K562 (cell line): ENCODE results near the gene ANKRD13B. TPM values are rescaled to one million over a fixed set of nuclear protein-coding genes. Genes with fewer than 3 reads are reported as not detected.

Experiments
- CBFA2T2 ChIP-seq: fragments of 450-650 bp; conservative IDR thresholded peaks from 2 replicates; pipeline ENCODE4 v1.6.1; 2017; ENCODE audit warnings: mild to moderate bottlenecking
- CHD2 ChIP-seq: IDR thresholded peaks from 2 replicates; pipeline ENCODE4 v1.6.1; 2011; ENCODE audit warnings: low read depth, low read length
- GABPB2 ChIP-seq: fragments of 250-450 bp; sonication (Bioruptor Pico); conservative IDR thresholded peaks from 2 replicates; pipeline ENCODE4 v1.5.1; 2021; ENCODE audit warnings: mild to moderate bottlenecking
- HMG20B ChIP-seq: fragments of 250-450 bp; sonication (Bioruptor Pico); IDR thresholded peaks from 2 replicates; pipeline ENCODE4 v1.5.0; 2021; ENCODE audit warnings: mild to moderate bottlenecking
- KLF6 ChIP-seq: fragments of 250-450 bp; sonication (Bioruptor Pico); IDR thresholded peaks from 2 replicates; pipeline ENCODE4 v1.4.0; 2020; ENCODE audit warnings: mild to moderate bottlenecking, moderate library complexity, borderline replicate concordance
- RHOXF2B ChIP-seq: fragments of 250-450 bp; sonication (Bioruptor Pico); conservative IDR thresholded peaks from 2 replicates; pipeline ENCODE4 v1.5.1; 2021
- TAL1 ChIP-seq: fragments of 450-650 bp; IDR thresholded peaks from 2 replicates; pipeline ENCODE4 v1.6.1; 2016; ENCODE audit warnings: mild to moderate bottlenecking
- XRCC3 ChIP-seq: fragments of 450-650 bp; IDR thresholded peaks from 2 replicates; pipeline ENCODE4 v1.6.1; 2017; ENCODE audit warnings: mild to moderate bottlenecking, moderate library complexity
- ZBTB1 ChIP-seq: sonication (generic); formaldehyde crosslinking; IDR thresholded peaks from 2 replicates; pipeline ENCODE4 v1.8.1; 2023; ENCODE audit warnings: missing genetic modification reagents, low read depth, mild to moderate bottlenecking, borderline replicate concordance
- ZBTB9 ChIP-seq: fragments of 450-650 bp; formaldehyde crosslinking; IDR thresholded peaks from 2 replicates; pipeline ENCODE4 v1.4.0; 2020; ENCODE audit warnings: mild to moderate bottlenecking, moderate library complexity
- ZNF512 ChIP-seq: IDR thresholded peaks from 2 replicates; pipeline ENCODE4 v1.6.1; 2016; ENCODE audit warnings: missing genetic modification characterization, missing compliant biosample characterization
- ZNF707 ChIP-seq: fragments of 250-450 bp; sonication (Bioruptor Pico); conservative IDR thresholded peaks from 2 replicates; pipeline ENCODE4 v1.8.0; 2022; ENCODE audit warnings: inconsistent platforms, mild to moderate bottlenecking, moderate library complexity
- ZNF75A ChIP-seq: fragments of 450-650 bp; formaldehyde crosslinking; IDR thresholded peaks from 2 replicates; pipeline ENCODE4 v1.4.0; 2020; ENCODE audit warnings: mild to moderate bottlenecking
- polyA plus RNA-seq, 8 experiments: library from polyadenylated mRNA; depleted of rRNA in 4 of 8; stranded (reverse) in 5 of 8; unstranded in 3 of 8; fragments of >200 nt; fragmentation: Nextera tagmentation in 2 of 8; fragmentation: Illumina TruSeq in 1 of 8; extraction: Ambion mirVana in 2 of 8; extraction: Trizol in 1 of 8; gene quantifications; 2 replicates each; pipeline versions ENCODE4 v1.2.1 to v1.2.3, GENCODE V29; 2011 to 2014; ENCODE audit warnings: inconsistent platforms in 1 of 8, missing spikeins in 1 of 8
- total RNA-seq, 7 experiments: library from RNA; depleted of rRNA in 6 of 7; stranded (reverse); fragments of >200 nt in 6 of 7; fragmentation: Illumina TruSeq in 2 of 7; extraction: Trizol in 2 of 7; gene quantifications; 2 replicates each; pipeline versions ENCODE4 v1.2.1 to v1.2.3, GENCODE V29; 2011 to 2021; ENCODE audit warnings: low replicate concordance in 1 of 7
- TF ChIP-seq, protein P1 (sequence below): fragments of 450-650 bp; IDR thresholded peaks from 2 replicates; pipeline ENCODE4 v1.6.1; 2017; ENCODE audit warnings: antibody characterized with exemption
- TF ChIP-seq, protein P2 (sequence below): fragments of 450-650 bp; IDR thresholded peaks from 2 replicates; pipeline ENCODE4 v1.6.1; 2016; ENCODE audit warnings: low read depth

Gene ANKRD13B
- total and polyA plus RNA-seq, 9 of the 15 experiments (the other 6 are each of a cell fraction or from before 2014, with no cell fraction given), result 0.15 to 28.1 (median 4.6) TPM

DNA sequence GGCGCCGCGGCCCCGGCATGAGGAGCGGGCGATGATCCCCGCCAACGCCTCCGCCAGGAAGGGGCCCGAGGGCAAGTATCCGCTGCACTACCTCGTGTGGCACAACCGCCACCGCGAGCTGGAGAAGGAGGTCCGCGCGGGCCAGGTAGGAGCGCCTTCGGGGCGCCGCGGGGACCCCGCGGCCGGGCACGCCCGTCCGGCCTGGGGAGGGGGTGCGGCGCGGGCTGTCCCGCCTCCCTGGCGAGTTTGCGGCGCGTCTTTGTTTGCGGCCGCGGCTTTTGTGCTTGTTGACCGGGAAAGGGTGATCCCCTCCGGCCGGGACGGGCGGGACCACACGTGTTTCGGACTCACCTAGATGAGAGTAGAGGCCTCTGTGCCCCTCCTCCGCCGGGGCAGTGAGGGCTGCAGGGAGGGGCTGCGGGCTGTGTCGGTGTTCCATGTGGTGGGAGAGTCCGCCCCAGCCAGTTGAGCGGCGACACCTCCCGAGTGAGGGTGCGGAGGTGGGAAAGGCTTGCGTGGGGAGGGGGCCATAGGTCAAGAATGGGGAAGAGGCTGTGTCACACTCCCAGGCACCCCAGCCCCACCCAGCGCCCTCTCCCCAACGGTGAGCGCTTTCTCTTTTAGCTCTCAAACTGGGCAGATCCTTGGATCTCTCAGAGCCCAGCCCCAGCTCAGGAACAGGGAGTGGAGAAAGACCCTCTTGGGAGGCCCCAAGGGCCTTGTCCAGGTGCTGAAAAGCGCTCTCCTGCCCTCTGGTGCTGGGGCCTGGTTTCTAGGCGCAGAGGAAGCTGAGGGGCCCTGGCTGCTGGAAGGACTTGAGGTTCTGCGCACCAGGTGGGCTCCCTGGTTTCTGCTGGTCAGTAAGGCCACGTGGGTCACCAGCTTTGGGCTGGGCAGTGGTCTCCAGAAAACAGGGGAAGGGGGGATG, 923 bp downstream of the ANKRD13B start (continued):
- TF ChIP-seq CHD2 (no peak), ZBTB9 (CRISPR knock-in tag) (no peak), KLF6 (CRISPR knock-in tag) (no peak), ZNF707 (CRISPR knock-in tag) (no peak), GABPB2 (CRISPR knock-in tag) (no peak), RHOXF2B (CRISPR knock-in tag) (no peak), HMG20B (CRISPR knock-in tag) (no peak), ZNF75A (CRISPR knock-in tag) (no peak), XRCC3 (no peak), ZNF512 (tag) (no peak), ZBTB1 (CRISPR knock-in tag) (no peak; the same call in 1 of the 2 replicates), CBFA2T2 (no peak), TAL1 (no peak)
- TF ChIP-seq, protein P1, sequence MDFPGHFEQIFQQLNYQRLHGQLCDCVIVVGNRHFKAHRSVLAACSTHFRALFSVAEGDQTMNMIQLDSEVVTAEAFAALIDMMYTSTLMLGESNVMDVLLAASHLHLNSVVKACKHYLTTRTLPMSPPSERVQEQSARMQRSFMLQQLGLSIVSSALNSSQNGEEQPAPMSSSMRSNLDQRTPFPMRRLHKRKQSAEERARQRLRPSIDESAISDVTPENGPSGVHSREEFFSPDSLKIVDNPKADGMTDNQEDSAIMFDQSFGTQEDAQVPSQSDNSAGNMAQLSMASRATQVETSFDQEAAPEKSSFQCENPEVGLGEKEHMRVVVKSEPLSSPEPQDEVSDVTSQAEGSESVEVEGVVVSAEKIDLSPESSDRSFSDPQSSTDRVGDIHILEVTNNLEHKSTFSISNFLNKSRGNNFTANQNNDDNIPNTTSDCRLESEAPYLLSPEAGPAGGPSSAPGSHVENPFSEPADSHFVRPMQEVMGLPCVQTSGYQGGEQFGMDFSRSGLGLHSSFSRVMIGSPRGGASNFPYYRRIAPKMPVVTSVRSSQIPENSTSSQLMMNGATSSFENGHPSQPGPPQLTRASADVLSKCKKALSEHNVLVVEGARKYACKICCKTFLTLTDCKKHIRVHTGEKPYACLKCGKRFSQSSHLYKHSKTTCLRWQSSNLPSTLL, result no peak
- TF ChIP-seq, protein P2, sequence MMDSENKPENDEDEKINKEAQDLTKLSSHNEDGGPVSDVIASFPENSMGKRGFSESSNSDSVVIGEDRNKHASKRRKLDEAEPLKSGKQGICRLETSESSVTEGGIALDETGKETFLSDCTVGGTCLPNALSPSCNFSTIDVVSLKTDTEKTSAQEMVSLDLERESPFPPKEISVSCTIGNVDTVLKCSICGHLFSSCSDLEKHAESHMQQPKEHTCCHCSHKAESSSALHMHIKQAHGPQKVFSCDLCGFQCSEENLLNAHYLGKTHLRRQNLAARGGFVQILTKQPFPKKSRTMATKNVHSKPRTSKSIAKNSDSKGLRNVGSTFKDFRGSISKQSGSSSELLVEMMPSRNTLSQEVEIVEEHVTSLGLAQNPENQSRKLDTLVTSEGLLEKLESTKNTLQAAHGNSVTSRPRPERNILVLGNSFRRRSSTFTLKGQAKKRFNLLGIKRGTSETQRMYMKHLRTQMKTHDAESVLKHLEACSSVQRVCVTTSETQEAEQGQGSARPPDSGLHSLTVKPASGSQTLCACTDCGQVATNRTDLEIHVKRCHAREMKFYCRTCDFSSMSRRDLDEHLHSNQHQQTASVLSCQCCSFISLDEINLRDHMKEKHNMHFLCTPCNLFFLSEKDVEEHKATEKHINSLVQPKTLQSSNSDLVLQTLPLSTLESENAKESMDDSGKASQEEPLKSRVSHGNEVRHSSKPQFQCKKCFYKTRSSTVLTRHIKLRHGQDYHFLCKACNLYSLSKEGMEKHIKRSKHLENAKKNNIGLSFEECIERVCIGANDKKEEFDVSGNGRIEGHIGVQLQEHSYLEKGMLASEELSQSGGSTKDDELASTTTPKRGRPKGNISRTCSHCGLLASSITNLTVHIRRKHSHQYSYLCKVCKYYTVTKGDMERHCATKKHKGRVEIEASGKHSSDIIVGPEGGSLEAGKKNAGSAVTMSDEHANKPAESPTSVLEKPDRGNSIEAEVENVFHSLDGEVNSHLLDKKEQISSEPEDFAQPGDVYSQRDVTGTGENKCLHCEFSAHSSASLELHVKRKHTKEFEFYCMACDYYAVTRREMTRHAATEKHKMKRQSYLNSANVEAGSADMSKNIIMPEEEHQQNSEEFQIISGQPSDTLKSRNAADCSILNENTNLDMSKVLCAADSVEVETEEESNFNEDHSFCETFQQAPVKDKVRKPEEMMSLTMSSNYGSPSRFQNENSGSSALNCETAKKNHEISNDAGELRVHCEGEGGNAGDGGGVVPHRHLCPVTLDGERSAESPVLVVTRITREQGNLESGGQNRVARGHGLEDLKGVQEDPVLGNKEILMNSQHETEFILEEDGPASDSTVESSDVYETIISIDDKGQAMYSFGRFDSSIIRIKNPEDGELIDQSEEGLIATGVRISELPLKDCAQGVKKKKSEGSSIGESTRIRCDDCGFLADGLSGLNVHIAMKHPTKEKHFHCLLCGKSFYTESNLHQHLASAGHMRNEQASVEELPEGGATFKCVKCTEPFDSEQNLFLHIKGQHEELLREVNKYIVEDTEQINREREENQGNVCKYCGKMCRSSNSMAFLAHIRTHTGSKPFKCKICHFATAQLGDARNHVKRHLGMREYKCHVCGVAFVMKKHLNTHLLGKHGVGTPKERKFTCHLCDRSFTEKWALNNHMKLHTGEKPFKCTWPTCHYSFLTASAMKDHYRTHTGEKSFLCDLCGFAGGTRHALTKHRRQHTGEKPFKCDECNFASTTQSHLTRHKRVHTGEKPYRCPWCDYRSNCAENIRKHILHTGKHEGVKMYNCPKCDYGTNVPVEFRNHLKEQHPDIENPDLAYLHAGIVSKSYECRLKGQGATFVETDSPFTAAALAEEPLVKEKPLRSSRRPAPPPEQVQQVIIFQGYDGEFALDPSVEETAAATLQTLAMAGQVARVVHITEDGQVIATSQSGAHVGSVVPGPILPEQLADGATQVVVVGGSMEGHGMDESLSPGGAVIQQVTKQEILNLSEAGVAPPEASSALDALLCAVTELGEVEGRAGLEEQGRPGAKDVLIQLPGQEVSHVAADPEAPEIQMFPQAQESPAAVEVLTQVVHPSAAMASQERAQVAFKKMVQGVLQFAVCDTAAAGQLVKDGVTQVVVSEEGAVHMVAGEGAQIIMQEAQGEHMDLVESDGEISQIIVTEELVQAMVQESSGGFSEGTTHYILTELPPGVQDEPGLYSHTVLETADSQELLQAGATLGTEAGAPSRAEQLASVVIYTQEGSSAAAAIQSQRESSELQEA, result no peak
